HepG2 (cell line): ENCODE results near the gene RUSC1. TPM values are rescaled to one million over a fixed set of nuclear protein-coding genes. Genes with fewer than 3 reads are reported as not detected.

Experiments used
- ARID4A ChIP-seq: sonication (generic); formaldehyde crosslinking; IDR thresholded peaks from 2 replicates; pipeline ENCODE4 v1.5.0; 2020; ENCODE audit warnings: mild to moderate bottlenecking, missing genetic modification reagents, borderline replicate concordance
- CTCF ChIP-seq: sonication (generic); formaldehyde crosslinking; IDR thresholded peaks from 2 replicates; pipeline ENCODE4 v1.5.0; 2020; ENCODE audit warnings: mild to moderate bottlenecking, missing genetic modification reagents, moderate library complexity
- GABPB1 ChIP-seq: IDR thresholded peaks from 2 replicates; pipeline ENCODE4 v1.6.1; 2016; ENCODE audit warnings: mild to moderate bottlenecking, missing genetic modification reagents, moderate library complexity, missing compliant biosample characterization
- HOXA3 ChIP-seq: sonication (generic); formaldehyde crosslinking; IDR thresholded peaks from 2 replicates; pipeline ENCODE4 v1.5.0; 2020; ENCODE audit warnings: missing genetic modification reagents
- KDM2A ChIP-seq: sonication (generic); formaldehyde crosslinking; IDR thresholded peaks from 2 replicates; pipeline ENCODE4 v1.4.0; 2020; ENCODE audit warnings: low read depth, missing genetic modification reagents, borderline replicate concordance
- REST ChIP-seq, 2 experiments: IDR thresholded peaks; 2 replicates each; pipeline ENCODE4 v1.6.1; 2011 to 2012; ENCODE audit warnings: low read length in 2 of 2, borderline replicate concordance in 1 of 2, low read depth in 1 of 2, mild to moderate bottlenecking in 1 of 2, moderate library complexity in 1 of 2
- STAG1 ChIP-seq: sonication (generic); formaldehyde crosslinking; IDR thresholded peaks from 2 replicates; pipeline ENCODE4 v1.4.0; 2020; ENCODE audit warnings: missing genetic modification reagents
- TGIF2 ChIP-seq: IDR thresholded peaks from 2 replicates; pipeline ENCODE4 v1.6.1; 2016; ENCODE audit warnings: control low read depth, missing compliant biosample characterization
- WIZ ChIP-seq: sonication (generic); formaldehyde crosslinking; IDR thresholded peaks from 2 replicates; pipeline ENCODE4 v1.5.1; 2020; ENCODE audit warnings: mild to moderate bottlenecking, missing genetic modification reagents
- ZBTB7B ChIP-seq: sonication (generic); formaldehyde crosslinking; IDR thresholded peaks from 2 replicates; pipeline ENCODE4 v1.4.0; 2020; ENCODE audit warnings: missing genetic modification reagents
- ZNF207 ChIP-seq: fragments of 450-650 bp; IDR thresholded peaks from 2 replicates; pipeline ENCODE4 v1.6.1; 2016; ENCODE audit warnings: antibody characterized with exemption, borderline replicate concordance
- ZNF225 ChIP-seq: sonication (generic); formaldehyde crosslinking; IDR thresholded peaks from 2 replicates; pipeline ENCODE4 v1.4.0; 2020; ENCODE audit warnings: mild to moderate bottlenecking, missing genetic modification reagents
- ZNF230 ChIP-seq: sonication (generic); formaldehyde crosslinking; IDR thresholded peaks from 2 replicates; pipeline ENCODE4 v1.4.0; 2020; ENCODE audit warnings: mild to moderate bottlenecking, missing genetic modification reagents
- ZNF317 ChIP-seq: sonication (generic); formaldehyde crosslinking; IDR thresholded peaks from 2 replicates; pipeline ENCODE4 v1.5.0; 2020; ENCODE audit warnings: mild to moderate bottlenecking, missing genetic modification reagents
- ZNF383 ChIP-seq: sonication (generic); formaldehyde crosslinking; IDR thresholded peaks from 2 replicates; pipeline ENCODE4 v1.4.0; 2020; ENCODE audit warnings: missing genetic modification reagents, mild to moderate bottlenecking, borderline replicate concordance
- ZNF773 ChIP-seq: sonication (generic); formaldehyde crosslinking; IDR thresholded peaks from 2 replicates; pipeline ENCODE4 v1.4.0; 2020; ENCODE audit warnings: missing genetic modification reagents, borderline replicate concordance
- polyA plus RNA-seq, 8 experiments: library from polyadenylated mRNA; depleted of rRNA in 3 of 8; stranded (reverse) in 7 of 8; unstranded in 1 of 8; fragments of >200 nt; fragmentation: Illumina TruSeq in 4 of 8; extraction: Trizol in 4 of 8; gene quantifications; 2 replicates each; pipeline versions ENCODE4 v1.2.1 to v1.2.3, GENCODE V29; 2011 to 2016; ENCODE audit warnings: low read depth in 4 of 8, missing spikeins in 1 of 8, mixed read lengths in 1 of 8; ENCODE audit not compliant: insufficient read depth in 1 of 8
- total RNA-seq, 5 experiments: library from RNA; depleted of rRNA; stranded (reverse); fragments of >200 nt; fragmentation: Illumina TruSeq; extraction: Trizol; gene quantifications; 2 replicates each; pipeline ENCODE4 v1.2.3, GENCODE V29; 2016; ENCODE audit warnings: low read depth in 1 of 5
- TF ChIP-seq, protein P1 (sequence below): sonication (generic); formaldehyde crosslinking; IDR thresholded peaks from 2 replicates; pipeline ENCODE4 v1.4.0; 2020; ENCODE audit warnings: missing genetic modification reagents
- TF ChIP-seq, protein P2 (sequence below): sonication (generic); formaldehyde crosslinking; IDR thresholded peaks from 2 replicates; pipeline ENCODE4 v1.5.0; 2020; ENCODE audit warnings: missing genetic modification reagents

RUSC1 gene
- total and polyA plus RNA-seq, 2 of the 13 experiments (the other 11 are each of a cell fraction or from before 2014, with no cell fraction given) = 18.7 to 20.4 TPM

- TF ChIP-seq CTCF (CRISPR knock-in tag) (peak; percentile 55), HOXA3 (CRISPR knock-in tag) (no peak), ZNF207 (no peak), STAG1 (CRISPR knock-in tag) (peak; percentile 40), GABPB1 (CRISPR knock-in tag) (peak; percentile 9; the same call in 1 of the 2 replicates), KDM2A (CRISPR knock-in tag) (0 out of 2 replicates have a peak, but pooled peaks have one; percentile 27), REST (IDR thresholded peaks at IDR 0.05; ENCODE audit: borderline replicate concordance in 1 of 2, low read depth in 1 of 2, low read length in 2 of 2) (peak; percentile 88 to 96), ZNF773 (CRISPR knock-in tag) (no peak), ZNF317 (0 out of 2 replicates have a peak, but pooled peaks have one; percentile 37), ZNF383 (CRISPR knock-in tag) (no peak), ZNF230 (CRISPR knock-in tag) (peak; percentile 14; the same call in 1 of the 2 replicates), ARID4A (CRISPR knock-in tag) (peak; percentile 65), ZNF225 (CRISPR knock-in tag) (no peak), TGIF2 (CRISPR knock-in tag) (peak; percentile 70), ZBTB7B (CRISPR knock-in tag) (peak; percentile 24; the same call in 1 of the 2 replicates), WIZ (CRISPR knock-in tag) (0 out of 2 replicates have a peak, but pooled peaks have one; percentile 55)
- TF ChIP-seq, protein P1, sequence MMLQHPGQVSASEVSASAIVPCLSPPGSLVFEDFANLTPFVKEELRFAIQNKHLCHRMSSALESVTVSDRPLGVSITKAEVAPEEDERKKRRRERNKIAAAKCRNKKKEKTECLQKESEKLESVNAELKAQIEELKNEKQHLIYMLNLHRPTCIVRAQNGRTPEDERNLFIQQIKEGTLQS (CRISPR knock-in tag) = no peak
- TF ChIP-seq, protein P2, sequence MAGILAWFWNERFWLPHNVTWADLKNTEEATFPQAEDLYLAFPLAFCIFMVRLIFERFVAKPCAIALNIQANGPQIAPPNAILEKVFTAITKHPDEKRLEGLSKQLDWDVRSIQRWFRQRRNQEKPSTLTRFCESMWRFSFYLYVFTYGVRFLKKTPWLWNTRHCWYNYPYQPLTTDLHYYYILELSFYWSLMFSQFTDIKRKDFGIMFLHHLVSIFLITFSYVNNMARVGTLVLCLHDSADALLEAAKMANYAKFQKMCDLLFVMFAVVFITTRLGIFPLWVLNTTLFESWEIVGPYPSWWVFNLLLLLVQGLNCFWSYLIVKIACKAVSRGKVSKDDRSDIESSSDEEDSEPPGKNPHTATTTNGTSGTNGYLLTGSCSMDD (CRISPR knock-in tag) = no peak
Observed at GRCh38 chr1:155277902-155278688, 42.6 kb upstream of the RUSC1 start (continued).
